D721Med (cell line): ENCODE data around the gene LHX1.
A peak's percentile ranks its signal among the peaks of the same experiment; 100 is the strongest.

ENCODE experiments used
- DNase-seq: peaks from one replicate; pipeline ENCODE4 v3.0.0; 2011; ENCODE audit warnings: low spot score; ENCODE audit not compliant: insufficient read length
- FAIRE-seq: peaks from 2 replicates; lab custom pipeline; 2011; peaks lifted over from hg19 to GRCh38; lab: Jason Lieb, UNC
- CTCF ChIP-seq: IDR thresholded peaks from 2 replicates; pipeline ENCODE4 v1.5.1; 2012; ENCODE audit warnings: mild to moderate bottlenecking, control low read depth; ENCODE audit not compliant: insufficient read depth; ENCODE audit errors: missing control alignments

LHX1 gene

GRCh38 chr17:36913132-36913531 lies 24.1 kb upstream of the LHX1 start:
- TF ChIP-seq CTCF: no peak
- FAIRE-seq: no peak

DNA sequence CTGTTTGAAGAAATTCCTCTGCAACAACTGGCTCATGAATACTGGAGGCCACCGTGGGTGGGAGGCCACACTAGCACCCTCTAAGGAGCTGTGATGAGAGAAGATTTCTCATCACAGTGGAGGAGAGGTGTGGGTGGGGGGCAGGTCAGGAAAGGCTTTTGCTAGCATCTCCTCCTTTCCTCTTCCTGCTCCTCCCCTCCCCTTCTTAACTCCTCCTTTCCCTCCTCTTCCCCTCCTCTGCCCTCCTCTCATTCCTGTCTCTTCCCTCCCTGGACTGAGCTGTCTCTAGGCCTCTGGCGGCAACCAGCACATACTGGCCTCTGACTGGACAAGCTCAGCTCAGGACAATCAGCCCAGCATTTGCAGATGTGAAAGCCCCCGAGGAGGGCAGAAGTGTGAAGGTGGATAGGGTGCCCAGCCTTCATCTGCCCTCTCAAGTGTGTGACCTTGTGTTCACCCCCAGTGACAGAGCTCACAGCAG lies 19.0 kb upstream of the LHX1 start:
- DNase-seq (no peak), FAIRE-seq (no peak)
- no peak for TF ChIP-seq CTCF

More at GRCh38 chr17:36913132-36913531, 24.1 kb upstream of the LHX1 start:
- no peak for DNase-seq

DNA sequence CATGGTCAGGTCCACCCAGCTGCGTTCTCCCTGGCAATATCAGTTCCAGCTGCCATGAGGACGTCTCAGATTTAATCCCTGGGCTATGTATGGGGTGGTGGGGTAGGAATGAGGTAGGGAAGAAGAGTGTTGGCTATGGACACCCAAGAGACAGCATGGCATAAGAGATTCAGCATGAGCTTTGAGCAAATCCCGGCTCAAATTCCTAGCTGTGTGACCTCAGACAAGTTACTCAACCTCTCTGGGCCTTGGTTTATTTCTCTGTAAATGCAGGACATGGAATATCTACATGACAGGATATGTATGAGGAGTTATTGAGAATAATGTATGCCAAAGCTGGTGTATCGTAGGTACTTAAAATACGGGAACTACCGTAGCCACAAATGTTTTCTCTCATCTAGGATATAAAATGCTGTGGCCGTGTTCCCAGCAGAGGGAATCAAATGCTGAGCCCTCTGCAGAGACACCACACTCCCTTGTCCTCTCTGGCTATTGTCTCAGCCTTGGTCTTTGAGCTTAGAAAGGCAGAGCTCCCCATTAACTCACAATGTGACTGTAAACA lies 17.8 kb upstream of the LHX1 start:
- no peak for TF ChIP-seq CTCF
- FAIRE-seq (no peak), DNase-seq (no peak)

DNA sequence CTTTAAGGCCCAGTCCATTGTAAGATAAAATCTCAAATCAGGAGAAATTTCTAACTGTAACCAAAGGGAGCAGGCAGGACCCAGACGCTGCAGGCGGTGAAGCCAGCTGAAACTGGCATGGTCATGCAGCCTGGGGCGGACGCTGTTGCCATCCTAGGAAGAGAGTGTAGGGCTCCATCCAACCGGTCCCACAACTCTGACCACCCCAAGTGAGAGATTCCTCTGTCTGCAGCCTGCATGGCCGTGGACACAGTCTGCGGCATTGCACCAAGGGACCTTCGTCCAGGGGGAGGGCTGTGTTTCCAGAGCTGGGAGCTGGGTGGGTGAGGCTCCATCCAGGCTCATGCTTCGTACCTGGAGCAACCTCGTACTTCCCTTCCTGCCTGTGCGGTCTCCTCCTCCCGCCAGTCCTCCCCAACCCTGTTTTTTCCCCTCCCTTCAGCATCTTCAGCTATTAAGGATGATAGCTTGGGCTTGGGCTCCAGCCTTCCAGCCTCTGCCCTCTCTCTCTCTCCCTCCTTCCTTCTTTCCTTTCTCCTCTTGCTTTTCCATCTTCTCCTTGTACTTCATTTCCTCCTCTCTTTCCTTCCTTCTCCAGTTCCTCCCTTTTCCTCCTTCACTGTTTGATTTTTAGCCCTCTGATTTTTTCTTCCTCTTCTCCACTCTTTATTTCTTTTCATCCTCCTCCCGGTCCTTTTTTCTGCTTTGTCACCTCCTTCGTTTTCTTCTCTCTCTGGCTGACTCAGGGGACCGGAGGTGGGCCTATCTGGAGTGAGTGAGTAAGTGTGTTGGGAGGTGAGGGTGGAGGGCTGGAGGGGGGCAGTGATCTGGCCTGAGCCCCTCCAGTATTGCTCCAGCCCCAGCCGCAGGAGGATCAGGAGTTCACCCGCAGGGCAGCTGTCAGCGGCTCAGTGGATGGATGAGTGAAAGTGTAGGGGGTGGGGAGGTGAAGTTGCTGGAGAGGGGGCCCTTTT lies 17.0 kb upstream of the LHX1 start:
- TF ChIP-seq CTCF: no peak
- no peak for DNase-seq
- FAIRE-seq: no peak

DNA sequence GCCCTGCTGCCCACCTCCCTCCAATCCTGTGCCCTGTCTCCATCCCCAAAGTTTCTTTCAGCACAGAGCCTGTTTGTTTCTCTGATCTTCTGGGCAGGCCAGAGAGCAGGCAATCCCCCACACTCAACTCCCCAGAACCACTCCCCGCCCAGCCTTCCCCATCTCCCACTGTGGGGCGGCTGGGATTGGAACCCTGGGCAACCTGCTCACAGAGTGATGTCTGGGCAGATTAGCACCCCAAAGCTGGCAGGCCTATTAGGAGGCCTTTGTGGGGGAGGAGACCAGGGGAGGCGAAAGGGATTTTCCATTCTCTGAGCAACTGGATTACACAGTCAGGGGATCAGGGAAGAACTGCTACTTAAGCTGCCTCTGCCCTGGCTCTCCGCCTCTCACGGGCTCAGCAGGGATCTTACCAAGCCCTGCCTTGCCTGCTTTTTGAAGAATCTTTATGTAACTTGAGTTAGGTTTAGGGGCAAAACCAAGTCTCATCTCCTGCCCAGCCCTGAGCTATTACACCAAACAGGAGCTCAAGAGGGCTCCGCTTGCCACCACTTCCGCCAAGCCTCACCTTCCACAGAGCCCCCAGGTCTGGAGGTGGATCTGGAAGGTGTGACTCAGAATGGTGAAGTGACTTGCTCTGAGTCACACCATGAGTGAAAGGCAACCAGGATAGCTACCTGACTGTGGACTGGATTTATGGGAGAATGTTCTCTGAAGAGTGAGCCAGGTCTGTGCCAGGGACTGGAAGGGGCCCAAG lies 16.0 kb upstream of the LHX1 start:
- TF ChIP-seq CTCF: no peak
- DNase-seq: peak; percentile 78
- no peak for FAIRE-seq

GRCh38 chr17:36922175-36922574 lies 15.1 kb upstream of the LHX1 start:
- no peak for FAIRE-seq
- TF ChIP-seq CTCF: no peak
- no peak for DNase-seq
